Measurements from ENCODE around the gene RPP21. TPM values are rescaled to one million over a fixed set of nuclear protein-coding genes. Genes with fewer than 3 reads are reported as not detected.

Gene RPP21
- total RNA-seq, 1 experiment from 2014 or later, result 58.9 TPM

DNA sequence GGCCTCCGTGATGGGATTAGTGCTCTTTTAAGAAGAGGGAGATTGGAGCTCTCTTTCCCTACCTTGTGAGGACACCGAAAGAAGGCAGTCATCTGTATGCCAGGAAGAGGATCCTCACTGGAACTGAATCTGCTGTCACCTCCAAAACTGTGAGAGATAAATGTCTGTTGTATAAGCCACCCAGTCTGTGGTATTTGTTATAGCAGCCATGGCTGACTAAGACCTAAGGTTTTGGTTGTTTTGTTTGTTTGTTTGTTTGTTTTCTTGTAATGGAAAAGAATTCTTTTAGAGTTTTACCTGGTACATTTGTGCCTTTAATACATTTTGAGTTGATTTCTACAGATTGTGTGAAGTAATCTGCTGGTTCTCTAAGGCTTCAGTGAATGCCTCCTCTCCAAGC, 7.6 kb downstream of the RPP21 start:
- TF ChIP-seq, protein P1, sequence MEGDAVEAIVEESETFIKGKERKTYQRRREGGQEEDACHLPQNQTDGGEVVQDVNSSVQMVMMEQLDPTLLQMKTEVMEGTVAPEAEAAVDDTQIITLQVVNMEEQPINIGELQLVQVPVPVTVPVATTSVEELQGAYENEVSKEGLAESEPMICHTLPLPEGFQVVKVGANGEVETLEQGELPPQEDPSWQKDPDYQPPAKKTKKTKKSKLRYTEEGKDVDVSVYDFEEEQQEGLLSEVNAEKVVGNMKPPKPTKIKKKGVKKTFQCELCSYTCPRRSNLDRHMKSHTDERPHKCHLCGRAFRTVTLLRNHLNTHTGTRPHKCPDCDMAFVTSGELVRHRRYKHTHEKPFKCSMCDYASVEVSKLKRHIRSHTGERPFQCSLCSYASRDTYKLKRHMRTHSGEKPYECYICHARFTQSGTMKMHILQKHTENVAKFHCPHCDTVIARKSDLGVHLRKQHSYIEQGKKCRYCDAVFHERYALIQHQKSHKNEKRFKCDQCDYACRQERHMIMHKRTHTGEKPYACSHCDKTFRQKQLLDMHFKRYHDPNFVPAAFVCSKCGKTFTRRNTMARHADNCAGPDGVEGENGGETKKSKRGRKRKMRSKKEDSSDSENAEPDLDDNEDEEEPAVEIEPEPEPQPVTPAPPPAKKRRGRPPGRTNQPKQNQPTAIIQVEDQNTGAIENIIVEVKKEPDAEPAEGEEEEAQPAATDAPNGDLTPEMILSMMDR (conservative IDR thresholded peaks at IDR 0.05), result no peak
- TF ChIP-seq EZH2 (IDR thresholded peaks at IDR 0.05; ENCODE audit: low read depth), result no peak
- BruUV-seq (replicated peaks), result no TSS peak
- Histone ChIP-seq H3K4me3 (no peak overlapping the region), H3K27ac (no peak overlapping the region), H3K9me3 (ENCODE audit: insufficient read depth, low read depth) (no peaks in the 10 kb centered on the region), H3K36me3 (ENCODE audit: low read depth) (no peaks in the 10 kb centered on the region), H3K4me2 (no peak overlapping the region), H3F3A (ENCODE audit: insufficient read depth, low read depth) (no peaks in the 10 kb centered on the region), H4K20me1 (ENCODE audit: insufficient read depth) (no peaks in the 10 kb centered on the region), H3K27me3 (ENCODE audit: insufficient read depth, low read depth) (peaks cover 6% of the 10 kb centered on the region), H3K9me2 (ENCODE audit: insufficient read depth) (no peaks in the 10 kb centered on the region), H3K4me1 (replicated peaks; ENCODE audit: insufficient read depth) (no peaks in the 10 kb centered on the region), H2AFZ (no peak overlapping the region), H3K79me2 (ENCODE audit: low read depth) (no peaks in the 10 kb centered on the region)
- DNase-seq, result no peak
- intact Hi-C loops (cut with micrococcal nuclease; ENCODE audit: unreplicated experiment), result loop anchor here (10.0 kb wide), 1 partner anchor 102 kb away; no protein-coding TSS in a partner anchor
- CTCF ChIA-PET, result no interaction called here
- POLR2A ChIA-PET (ENCODE audit: unreplicated experiment), result no interaction called here

DNA sequence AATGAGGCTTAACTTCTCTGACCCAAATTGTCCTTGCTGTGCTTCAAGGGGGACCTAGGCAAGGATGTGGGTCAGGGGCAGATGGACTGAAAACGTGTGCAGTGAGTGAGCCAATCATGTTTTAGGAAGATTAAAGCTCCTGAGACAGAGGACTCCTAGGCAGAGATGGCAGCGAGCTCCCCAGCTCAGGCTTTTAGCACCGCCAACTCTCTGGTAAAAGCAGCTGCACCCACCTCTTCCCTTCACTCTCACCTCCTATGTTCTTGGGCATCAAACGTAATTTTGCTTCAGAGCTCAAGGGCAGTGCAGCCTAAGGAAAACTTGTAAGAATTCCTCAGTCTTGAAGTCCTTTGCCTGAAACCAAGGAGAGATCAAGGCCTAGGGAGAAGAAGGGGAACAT, 10.3 kb downstream of the RPP21 start:
- H3K27me3 ChIP-seq (ENCODE audit: insufficient read depth, low read depth), result peaks cover 24% of the 10 kb centered on the region
- no peaks in the 10 kb centered on the region for H4K20me1 ChIP-seq (ENCODE audit: insufficient read depth)
- H3K79me2 ChIP-seq (ENCODE audit: low read depth), result no peaks in the 10 kb centered on the region
- H3K4me3 ChIP-seq, result no peak overlapping the region
- no peaks in the 10 kb centered on the region for H3K9me3 ChIP-seq (ENCODE audit: insufficient read depth, low read depth)
- intact Hi-C loops (cut with micrococcal nuclease; ENCODE audit: unreplicated experiment), result loop anchor here (5.0 to 10.0 kb wide), 2 partner anchors 100 to 187 kb away; no protein-coding TSS in a partner anchor
- BruUV-seq (replicated peaks), result no TSS peak
- no peaks in the 10 kb centered on the region for H3K9me2 ChIP-seq (ENCODE audit: insufficient read depth)
- no peak overlapping the region for H3K4me2 ChIP-seq
- H3K27ac ChIP-seq, result no peak overlapping the region
- TF ChIP-seq, protein P1 (conservative IDR thresholded peaks at IDR 0.05), result no peak
- TF ChIP-seq EZH2 (IDR thresholded peaks at IDR 0.05; ENCODE audit: low read depth), result no peak
- DNase-seq, result no peak
- H3K4me1 ChIP-seq (replicated peaks; ENCODE audit: insufficient read depth), result no peaks in the 10 kb centered on the region
- CTCF ChIA-PET, result no interaction called here
- no peak overlapping the region for H2AFZ ChIP-seq
- no peaks in the 10 kb centered on the region for H3F3A ChIP-seq (ENCODE audit: insufficient read depth, low read depth)
- POLR2A ChIA-PET (ENCODE audit: unreplicated experiment), result no interaction called here
- H3K36me3 ChIP-seq (ENCODE audit: low read depth), result no peaks in the 10 kb centered on the region

DNA sequence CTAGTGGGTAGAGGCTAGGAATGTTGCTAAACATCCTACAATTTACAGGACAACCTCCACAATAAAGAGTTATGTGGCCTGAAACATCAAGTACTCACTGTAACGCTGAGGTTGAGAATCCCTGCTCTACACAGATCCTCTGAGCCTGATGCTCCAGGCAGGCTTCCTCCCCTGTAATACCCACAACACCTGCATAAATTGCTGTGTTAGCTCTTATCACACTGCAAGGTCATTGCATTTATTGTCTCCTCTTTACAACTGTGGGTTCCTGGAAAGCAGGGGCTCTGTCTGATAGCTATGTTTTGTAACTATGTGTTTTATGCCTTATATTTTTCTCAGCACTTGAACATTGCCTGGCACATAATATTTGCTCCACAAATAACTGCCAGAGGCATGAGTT, 11.6 kb downstream of the RPP21 start:
- H2AFZ ChIP-seq, result no peak overlapping the region
- H3K4me1 ChIP-seq (replicated peaks; ENCODE audit: insufficient read depth), result no peaks in the 10 kb centered on the region
- no peak overlapping the region for H3K4me3 ChIP-seq
- TF ChIP-seq, protein P1 (conservative IDR thresholded peaks at IDR 0.05), result no peak
- TF ChIP-seq EZH2 (IDR thresholded peaks at IDR 0.05; ENCODE audit: low read depth), result no peak
- H3K27ac ChIP-seq, result no peak overlapping the region
- peaks cover 34% of the 10 kb centered on the region for H3K27me3 ChIP-seq (ENCODE audit: insufficient read depth, low read depth)
- no TSS peak for BruUV-seq (replicated peaks)
- H3K9me3 ChIP-seq (ENCODE audit: insufficient read depth, low read depth), result no peaks in the 10 kb centered on the region
- H3K79me2 ChIP-seq (ENCODE audit: low read depth), result no peaks in the 10 kb centered on the region
- POLR2A ChIA-PET (ENCODE audit: unreplicated experiment), result no interaction called here
- no peak overlapping the region for H3K4me2 ChIP-seq
- no peaks in the 10 kb centered on the region for H3K9me2 ChIP-seq (ENCODE audit: insufficient read depth)
- H3K36me3 ChIP-seq (ENCODE audit: low read depth), result no peaks in the 10 kb centered on the region
- intact Hi-C loops (cut with micrococcal nuclease; ENCODE audit: unreplicated experiment), result loop anchor here (5.0 to 10.0 kb wide), 2 partner anchors 98 to 186 kb away; no protein-coding TSS in a partner anchor
- no peaks in the 10 kb centered on the region for H4K20me1 ChIP-seq (ENCODE audit: insufficient read depth)
- no peak for DNase-seq
- CTCF ChIA-PET, result no interaction called here
- H3F3A ChIP-seq (ENCODE audit: insufficient read depth, low read depth), result no peaks in the 10 kb centered on the region

Data from PC-9 (cell line).